Fibroblast of skin of abdomen (primary cell): ENCODE data around the gene RB1.

Experiments
- DNase-seq: peaks from one replicate; pipeline ENCODE4 v3.0.0-alpha.2; 2013

Gene RB1

GRCh38 chr13:48500652-48501197 is 197.2 kb downstream of the RB1 start:
- DNase-seq: peak; percentile 83

- DNase-seq: no peak
Measured at GRCh38 chr13:48501705-48502104, 198.2 kb downstream of the RB1 start.

- no peak for DNase-seq
Measured at GRCh38 chr13:48502601-48503319, 199.2 kb downstream of the RB1 start.

DNA sequence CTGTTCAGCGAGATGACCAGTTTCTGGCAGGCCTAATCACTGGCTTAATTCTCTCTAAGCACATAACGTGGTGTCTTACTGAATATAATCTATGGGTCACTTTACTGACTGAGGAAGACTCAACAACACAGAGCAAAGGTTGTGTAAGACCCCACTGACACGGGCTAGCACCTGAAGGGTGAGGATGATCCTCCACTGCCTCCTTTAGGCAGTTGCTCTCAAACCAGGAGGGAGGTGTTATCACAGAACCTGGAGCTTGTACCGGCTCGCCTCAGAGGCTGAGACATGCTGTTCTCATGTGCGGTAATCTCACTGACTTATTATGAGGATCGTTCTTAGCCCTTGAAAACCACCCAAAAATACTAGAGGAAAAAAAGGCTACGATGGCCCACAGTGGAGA is 201.1 kb downstream of the RB1 start:
- no peak for DNase-seq

DNA sequence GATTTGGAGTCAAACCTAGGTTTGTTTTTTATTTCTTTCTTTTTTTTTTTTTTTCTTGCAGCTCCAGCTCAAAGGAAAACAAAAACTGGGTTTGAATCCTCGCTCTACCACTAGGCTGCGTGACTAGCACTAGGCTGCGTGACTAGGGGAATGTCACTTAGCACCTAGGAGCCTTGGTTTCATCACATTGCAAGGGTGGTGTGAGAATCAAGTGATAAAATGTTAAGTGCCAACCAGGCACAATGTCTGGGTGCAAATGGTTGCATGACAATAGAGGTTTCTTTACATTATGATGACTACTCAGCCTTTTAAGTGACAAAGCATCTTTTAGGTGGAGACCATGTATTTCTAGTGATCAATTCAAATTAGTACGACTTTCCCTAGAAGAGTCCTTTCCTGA is 201.5 kb downstream of the RB1 start:
- DNase-seq: no peak

- DNase-seq: peak; percentile 33
Measured at GRCh38 chr13:48505597-48506091, 202.1 kb downstream of the RB1 start.

- DNase-seq: no peak
Measured at GRCh38 chr13:48506092-48506701, 202.6 kb downstream of the RB1 start.

- no peak for DNase-seq
Measured at GRCh38 chr13:48507021-48507420, 203.5 kb downstream of the RB1 start.

DNA sequence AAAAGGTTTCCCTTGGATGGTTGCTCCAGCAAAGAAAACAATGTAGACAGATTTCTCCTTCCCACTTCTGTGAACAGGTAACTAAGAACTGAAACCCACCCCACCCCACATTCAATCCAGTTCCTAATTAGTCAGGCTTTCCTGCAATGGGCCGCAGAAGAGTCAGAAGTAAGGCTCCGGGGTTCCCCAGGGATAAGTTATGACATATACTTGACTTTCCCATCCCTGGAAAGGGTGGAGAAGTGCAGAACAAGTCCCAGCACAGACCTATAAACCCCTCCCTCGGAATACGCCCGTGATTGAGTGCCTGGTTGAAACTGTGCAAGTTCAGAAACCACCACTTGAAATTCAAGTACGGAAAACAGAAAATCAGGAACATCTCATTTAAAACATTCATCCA is 204.5 kb downstream of the RB1 start:
- no peak for DNase-seq

- no peak for DNase-seq
Measured at GRCh38 chr13:48510698-48511097, 207.1 kb downstream of the RB1 start.

- DNase-seq: no peak
Measured at GRCh38 chr13:48511621-48512230, 208.2 kb downstream of the RB1 start.

GRCh38 chr13:48514793-48515192 is 211.2 kb downstream of the RB1 start:
- no peak for DNase-seq

DNA sequence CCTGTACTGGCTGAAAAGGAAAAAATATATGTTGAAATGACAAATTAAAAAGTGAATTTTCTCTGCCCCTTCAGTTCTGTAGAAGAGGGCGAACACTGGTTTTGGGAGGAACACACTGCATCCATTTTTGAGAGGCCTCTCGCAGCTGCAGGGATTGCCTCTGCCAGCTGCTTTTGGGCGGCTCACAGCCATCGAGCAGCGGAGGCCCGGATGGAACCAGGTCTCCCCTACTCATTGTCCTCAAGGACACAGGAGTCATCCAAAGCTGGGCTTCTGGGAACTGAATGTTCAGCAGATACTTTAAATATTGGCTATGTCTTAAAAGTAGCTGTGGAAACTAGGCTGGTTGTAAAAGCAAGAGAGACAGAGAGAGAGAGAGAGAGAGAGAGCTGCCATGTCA is 212.2 kb downstream of the RB1 start:
- no peak for DNase-seq

GRCh38 chr13:48518083-48518482 is 214.5 kb downstream of the RB1 start:
- no peak for DNase-seq

- DNase-seq: no peak
Measured at GRCh38 chr13:48526286-48526685, 222.7 kb downstream of the RB1 start.

- no peak for DNase-seq
Measured at GRCh38 chr13:48527955-48528354, 224.4 kb downstream of the RB1 start.

GRCh38 chr13:48528720-48529119 is 225.2 kb downstream of the RB1 start:
- no peak for DNase-seq

GRCh38 chr13:48530833-48531232 is 227.3 kb downstream of the RB1 start:
- DNase-seq: no peak
